ENCODE results near the gene DESI2.

Gene DESI2

DNA sequence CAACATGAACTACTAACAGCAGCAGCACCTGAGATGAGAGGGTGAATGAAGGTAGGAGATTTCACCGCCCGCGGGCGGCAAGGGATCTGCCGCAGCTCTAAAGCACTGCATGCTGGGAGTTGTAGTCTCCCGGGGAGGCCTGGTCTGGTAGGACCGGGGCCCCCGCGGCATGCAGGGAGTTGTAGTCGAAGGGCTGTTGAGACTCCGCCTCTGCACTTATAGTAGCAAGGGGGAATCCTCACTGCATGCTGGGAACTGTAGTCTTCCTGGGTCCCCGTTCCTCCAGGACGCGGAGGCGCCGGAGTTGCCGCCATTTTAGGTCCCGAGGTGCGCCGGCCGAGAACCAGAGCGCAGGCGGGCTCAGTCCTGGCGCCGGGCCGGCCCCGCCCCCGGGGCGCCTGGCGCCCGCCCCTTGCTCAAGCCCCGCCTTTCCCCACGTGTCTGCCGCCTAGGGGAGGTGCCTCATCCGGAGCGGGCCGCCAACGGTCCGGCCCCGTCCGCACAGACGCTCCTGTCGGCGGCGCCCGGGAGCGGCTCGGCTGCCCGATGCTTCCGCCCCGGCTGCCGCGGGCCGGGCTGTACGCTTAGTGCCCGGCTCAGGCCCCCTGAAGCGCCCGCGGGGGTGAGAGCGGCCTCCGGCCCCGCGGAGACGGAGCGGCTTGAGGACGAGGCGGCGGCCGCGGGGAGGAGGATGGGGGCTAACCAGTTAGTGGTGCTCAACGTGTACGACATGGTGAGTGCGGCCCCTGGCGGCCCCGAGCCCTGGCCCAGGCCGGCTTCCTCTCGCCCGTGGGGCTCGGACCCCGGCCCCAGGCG, at the start of gene DESI2:
TSS of gene DESI2 (plus strand) at position 504 of the 816 bp plus-strand sequence. CDS start at position 692, 188 bp downstream.
- DNase-seq (ENCODE audit: low read depth): peak; percentile 96

DNA sequence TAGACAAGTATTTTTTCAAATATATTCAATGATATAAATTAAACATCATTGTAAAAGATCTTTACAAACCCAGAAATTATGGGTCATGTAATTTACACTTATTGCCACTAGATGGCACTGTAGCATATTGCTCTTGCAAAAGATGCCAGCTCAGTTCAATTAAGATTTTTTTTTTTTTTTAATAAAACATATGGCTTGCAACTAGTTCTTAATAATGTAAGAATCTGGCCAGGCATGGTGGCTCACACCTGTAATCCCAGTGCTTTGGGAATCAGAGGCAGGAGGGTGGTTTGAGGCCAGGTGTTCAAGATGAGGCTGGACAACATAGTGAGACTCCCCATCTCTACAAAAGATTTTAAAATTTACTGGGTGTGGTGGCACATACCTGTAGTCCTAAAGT, 49.4 kb upstream of the DESI2 start:
- no peak for DNase-seq (ENCODE audit: low read depth)

DNA sequence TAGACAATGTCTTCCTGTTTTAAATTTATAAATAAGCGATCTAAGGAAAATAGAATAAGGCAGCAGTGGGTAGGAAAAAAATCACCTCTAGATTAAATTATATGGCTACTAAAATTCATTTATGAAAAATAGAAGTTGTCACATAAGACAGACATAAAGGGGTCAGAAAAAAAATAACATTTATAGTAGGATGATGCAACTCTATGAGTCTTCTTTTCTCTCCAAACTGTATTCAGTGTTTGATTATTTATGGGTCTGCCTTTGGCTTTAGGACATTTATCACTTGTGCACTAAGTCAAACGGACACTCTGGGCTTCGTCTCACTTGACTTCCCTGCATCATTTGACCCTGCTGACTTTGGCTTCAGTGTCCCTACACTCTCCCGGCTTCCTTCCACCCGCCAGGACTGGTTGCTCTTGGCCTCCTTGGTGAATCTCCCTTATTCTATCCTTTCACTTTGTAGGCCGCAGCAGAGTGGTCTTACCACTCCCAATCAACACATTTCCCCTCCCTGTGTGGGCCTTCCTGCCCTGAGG, 47.0 kb upstream of the DESI2 start:
- no peak for DNase-seq (ENCODE audit: low read depth)

DNA sequence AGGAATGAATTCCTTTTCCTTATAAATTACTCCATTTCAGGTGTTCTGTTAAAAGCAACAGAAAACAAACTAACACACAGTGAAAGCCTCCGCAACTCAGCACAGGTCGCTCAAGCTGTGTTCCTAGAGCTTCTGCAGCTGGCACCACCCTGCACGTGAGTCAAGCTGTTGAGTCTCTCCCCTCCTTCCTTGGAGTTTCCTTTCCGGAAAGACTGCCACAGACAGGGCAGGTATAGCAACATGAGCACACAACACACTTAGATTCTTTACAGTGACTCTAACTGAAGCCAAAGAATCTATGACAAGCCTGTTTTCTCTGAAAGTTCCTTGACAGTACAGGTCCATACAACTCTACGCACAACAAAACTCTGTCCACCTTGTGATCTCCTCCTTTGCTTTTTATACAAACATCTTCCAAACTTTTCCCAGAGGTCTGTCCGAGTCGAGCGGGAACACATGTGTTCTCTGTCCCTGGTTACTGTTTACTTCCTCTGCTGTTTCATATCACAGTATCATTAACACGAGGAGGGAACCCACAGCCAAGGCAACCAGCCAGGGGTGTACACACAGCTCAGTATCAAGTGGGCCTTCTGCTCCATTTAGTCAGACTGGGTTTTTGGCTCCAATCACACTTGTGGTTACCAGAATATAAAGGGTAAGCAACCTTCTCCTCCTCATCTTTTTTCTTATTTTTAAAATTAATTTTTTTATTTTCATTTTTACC, 38.7 kb upstream of the DESI2 start:
- DNase-seq (ENCODE audit: low read depth): no peak

DNA sequence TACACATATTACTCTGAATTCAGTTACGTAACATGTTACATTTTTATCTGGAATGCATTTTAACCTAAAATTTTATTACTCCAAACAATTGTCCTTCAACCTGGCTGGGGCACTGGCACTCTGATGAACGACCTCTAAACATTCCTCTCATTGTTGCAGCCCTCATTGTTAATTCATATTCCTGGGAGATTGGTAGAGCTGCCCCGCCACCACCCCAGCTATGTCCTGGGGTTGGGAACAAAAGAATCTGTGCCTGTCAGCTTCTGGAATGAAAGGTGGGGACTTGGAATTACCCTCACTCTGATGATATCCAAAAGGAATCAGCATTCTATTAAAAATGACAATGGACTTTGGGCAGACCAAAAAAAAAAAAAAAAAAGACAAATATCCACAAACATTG, 38.0 kb upstream of the DESI2 start:
- no peak for DNase-seq (ENCODE audit: low read depth)

DNA sequence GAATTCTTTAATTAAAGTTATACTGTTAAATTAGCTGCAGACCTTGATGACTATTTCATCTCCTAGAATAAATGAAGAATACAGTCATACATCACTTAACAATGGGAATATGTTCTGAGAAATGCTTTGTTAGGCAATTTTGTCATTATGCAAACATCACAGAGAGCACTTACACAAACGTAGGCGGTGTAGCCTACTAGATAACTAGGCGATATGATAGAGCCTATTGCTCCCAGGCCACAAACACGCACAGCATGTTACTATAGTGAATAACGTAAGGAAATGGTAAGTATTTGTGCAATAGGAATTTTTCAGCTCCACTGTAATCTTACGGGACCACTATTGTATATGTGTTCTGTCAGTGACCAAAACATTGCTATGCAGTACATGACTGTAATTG, 37.6 kb upstream of the DESI2 start:
- DNase-seq (ENCODE audit: low read depth): no peak

DNA sequence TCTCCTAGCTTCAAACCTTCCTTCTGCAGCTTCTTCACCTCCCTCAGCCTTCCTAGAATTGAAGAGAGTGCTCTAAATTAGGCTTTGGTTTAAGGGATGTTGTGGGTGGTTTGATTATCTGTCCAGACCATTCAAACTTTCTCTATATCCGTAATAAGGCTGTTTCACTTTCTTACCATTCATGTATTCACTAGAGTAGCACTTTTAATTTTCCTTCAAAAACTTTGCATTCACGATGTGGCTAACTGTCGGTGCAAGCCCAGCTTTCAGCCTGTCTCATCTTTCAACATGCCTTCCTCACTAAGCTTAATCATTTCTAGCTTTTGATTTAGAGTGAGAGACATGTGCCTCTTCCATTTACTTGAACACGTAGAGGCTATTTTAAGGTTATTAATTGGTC, 26.2 kb upstream of the DESI2 start:
- no peak for DNase-seq (ENCODE audit: low read depth)

DNA sequence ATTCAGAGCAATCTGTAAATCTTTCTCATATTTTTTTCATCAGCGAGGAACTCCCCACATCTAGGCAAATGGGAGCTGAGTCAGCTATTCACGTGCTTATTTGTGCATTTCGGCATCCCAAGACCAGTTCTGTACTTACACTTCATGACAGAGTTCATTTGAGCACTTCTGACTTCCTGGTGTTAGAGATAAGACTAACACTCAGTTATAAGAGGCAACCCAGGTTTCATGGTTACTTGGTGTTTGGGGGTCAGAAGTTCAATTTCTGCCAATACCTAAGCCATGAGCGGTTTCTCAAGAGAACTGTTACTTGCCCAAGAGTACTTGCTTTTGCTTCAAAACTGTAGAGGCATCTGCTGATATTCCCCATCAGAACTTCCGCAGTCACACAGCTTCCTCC, 24.1 kb upstream of the DESI2 start:
- no peak for DNase-seq (ENCODE audit: low read depth)

DNA sequence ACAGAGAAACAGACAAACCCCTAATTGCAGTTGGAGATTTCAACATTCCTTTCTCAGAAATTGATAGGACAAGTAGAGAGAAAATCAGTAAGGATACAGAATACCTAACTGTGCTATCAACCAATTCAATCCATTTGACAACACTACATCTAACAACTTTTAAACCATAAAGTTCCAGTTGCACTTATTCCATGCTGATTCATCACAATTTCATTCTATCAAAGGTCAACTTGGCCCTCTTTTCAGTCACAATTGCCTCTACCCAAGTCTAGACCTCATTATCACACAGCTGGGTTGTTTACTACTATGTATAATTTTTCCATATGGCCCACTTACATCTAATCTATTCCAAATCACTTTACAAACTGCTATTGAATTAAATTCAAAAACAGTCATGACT, 19.8 kb upstream of the DESI2 start:
- no peak for DNase-seq (ENCODE audit: low read depth)

DNA sequence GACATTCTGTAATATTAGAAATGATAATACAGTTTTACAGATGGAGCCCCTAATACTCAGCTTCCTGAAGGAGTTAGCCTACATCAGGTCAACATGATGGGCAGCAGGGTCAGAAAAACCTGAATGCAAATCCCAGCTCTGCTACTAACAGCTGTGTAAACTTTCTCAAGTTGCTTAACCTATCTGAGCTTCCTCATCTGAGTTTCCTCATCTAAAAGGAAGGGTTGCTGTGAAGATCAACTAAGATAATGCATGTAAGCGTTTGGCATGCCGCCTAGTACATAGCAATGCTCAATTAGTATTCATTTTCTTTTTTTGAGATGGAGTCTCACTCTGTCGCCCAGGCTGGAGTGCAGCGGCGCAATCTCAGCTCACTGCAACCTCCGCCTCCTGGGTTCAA, 18.4 kb upstream of the DESI2 start:
- no peak for DNase-seq (ENCODE audit: low read depth)

DNA sequence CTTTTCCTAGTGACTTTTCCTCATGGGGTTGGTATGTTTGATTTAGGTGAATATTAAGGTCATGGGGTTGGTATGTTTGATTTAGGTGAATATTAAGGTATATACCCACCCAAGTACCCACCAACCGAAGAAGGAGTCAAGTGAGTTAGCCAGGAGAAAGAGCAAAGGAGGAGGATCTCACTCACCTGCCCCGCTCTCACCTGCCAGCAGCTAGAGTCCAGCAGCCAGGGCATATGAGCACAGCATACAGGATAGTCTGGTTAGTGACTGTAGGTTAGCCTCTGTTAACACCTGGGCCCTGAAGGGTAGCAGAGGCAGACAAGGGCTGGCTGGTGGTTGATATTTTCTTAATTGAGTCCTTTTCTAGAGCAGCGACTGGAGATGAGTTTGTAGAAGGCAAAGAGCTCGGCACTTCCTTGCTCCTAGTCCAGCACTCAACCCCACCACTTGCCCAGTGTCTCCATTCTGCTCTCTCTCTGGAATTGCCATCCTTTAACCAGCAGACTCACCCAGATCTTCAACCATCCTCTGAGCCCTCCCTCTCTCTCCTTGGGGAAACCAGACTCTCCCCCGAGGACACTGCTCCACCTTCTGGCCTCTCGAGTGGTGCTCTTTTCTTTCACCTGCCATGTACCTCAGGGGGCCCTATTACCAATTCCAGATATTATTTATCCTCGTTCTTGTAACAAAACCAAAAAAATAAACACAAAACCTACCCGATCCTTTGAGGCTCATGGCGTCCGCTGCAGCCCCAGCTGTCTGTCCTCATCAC, 16.3 kb upstream of the DESI2 start:
- DNase-seq (ENCODE audit: low read depth): no peak

DNA sequence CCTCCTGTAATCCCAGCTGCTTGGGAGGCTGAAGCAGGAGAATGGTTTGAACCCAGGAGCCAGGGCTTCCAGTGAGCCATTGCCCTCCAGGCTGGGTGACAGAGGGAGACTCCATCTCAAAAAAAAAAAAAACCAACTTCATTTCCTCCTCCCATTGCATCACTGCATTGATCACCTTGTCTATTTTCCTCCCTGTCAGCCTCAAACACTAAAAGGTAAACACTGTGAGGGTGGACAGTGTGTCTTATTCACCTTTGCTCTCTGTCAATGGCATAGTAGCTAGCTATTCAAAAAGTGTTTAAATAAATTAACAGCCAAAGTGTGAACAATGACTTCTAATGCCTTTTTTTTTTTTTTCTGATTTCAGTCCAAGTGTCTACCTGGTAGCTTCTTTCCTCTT, 13.4 kb upstream of the DESI2 start:
- DNase-seq (ENCODE audit: low read depth): no peak

DNA sequence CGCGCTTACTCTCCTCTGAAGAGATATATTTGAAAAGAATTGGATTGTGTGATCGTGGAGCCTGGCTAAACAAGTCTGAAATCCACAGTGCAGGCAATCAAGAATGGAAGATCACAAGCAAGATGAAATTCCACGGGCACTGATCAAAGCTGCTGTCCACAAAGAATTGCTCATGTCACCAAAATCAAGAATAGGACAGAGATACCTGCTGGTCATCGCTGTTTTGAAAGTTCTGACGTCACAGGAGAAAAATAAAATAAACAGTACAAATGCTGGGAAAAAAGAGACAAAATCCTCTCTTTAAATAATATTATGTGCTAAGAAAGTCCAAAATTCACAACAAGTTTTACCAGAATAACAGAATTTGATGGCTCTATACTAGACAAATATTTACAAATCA, 12.0 kb upstream of the DESI2 start:
- no peak for DNase-seq (ENCODE audit: low read depth)

DNA sequence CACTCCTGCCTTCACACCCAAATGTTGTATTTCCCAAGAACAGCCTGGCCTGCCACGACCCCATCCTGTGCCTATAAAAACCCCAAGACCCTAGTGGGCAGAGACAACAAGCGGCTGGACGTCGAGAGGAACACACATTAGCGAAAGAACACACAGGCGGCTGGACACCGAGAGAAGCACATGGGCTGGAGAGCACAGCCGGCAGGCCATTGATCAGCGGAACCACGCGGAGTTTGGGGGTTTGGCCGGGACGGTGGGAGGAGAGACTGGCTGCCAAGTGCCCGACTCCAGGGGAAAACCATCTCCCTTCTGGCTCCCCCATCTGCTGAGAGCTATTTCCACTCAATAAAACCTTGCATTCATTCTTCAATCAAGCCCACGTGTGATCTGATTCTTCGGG, 10.4 kb upstream of the DESI2 start:
- no peak for DNase-seq (ENCODE audit: low read depth)

DNA sequence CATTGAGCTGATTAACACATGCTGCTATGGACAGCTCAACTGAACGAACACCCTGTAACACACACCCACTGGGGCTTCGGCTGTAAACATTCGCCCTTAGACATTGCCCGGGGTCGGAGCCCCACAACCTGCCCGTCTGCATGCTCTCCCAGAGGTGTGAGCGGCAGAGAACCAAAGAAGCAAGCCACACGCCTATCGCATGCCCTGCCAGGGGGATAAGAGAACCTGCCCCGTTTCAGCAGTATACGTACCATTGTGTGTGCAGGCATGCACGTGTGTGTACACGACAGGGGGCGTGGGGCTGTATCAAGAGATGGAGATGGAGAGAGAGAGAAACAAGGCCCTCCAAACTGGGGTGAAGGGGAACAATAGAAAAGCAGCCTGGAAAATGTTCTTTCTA, 9.9 kb upstream of the DESI2 start:
- DNase-seq (ENCODE audit: low read depth): no peak

DNA sequence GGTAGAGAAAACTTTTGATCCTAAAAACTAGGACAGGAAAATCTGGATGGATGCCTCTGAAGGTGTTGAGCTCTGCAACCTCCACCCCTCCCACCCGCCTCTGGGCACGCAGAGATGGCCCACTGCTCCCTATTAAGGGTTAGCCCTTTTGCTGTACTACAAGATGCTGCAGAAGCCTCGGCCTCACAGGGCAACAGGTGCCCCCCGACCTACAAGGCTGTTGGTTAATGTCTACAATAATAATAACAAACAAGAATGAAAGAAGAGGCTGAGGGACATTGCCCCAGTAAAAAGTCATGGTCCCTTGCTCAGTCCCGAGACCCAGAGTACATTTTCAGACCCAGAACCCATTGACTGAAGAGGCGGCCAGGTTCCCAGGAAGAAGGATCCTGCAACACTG, 7.5 kb upstream of the DESI2 start:
- no peak for DNase-seq (ENCODE audit: low read depth)

DNA sequence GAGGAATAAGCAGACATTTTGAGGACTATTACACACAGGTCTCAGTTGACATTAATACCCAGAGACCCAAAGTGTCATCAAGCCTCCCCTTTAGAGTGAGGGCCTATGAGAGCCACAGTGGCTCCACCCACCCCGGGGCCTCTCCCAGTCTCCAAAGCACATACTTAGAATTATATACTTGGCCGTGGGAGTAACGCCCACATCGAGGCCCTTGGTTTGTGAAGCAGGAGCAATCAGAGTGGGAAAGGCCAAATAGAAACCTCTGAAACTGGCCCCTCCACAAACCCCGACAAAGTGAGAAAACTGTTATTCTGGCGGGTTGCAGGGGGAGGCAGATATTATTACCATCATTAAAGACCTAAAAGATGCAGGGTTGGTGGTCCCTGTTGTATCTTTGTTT, 7.0 kb upstream of the DESI2 start:
- DNase-seq (ENCODE audit: low read depth): no peak

DNA sequence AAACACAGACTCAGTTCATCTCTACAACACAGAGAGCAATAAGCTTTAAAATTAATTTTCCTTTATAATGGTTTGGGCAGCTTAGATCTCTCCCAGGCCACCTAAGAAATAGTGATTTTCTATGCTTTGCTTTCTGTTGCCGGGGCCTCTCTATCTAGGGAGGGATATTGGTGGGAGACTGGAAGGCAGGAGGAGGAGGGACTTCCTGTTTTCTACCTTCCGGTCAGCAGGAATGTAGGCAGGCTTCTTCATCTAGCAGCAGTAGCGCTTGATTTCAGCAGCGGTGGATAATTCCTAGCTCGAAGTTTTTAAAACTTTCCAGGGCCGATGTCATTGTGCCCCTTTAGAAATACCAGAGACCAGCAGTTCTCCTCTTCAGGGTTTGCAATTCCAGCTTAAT, 5.1 kb upstream of the DESI2 start:
- no peak for DNase-seq (ENCODE audit: low read depth)

DNA sequence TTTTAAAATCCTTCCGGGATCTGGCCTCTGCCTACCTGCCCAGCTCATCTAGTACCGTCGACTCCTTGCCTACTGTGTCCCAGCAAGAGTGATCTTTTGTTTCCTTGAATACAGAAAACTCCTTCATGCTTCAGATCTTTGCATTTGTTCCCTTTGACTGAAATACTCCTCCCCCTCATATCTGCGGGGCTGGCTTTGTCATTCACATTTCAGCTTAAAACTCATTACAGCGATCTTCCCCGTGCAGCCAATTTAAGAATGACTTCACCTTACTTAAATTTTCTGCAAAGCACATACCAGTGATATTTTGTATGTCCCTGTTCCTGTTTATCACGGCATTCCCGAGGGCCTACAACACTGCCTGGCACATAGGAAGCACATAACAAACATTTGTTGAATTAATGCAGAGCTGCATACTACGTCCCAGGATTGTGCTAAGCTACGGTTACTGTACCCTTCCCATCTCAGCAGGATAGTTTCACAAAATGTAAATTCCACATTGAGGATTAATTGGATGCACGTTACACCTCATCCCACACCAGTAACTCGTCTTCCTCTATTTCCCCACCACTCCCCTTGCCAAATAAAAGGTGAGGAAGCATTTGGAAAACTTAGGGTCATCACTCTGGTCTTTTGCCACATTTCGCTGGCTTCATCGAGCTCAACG, 837 bp upstream of the DESI2 start:
- DNase-seq (ENCODE audit: low read depth): no peak

DNA sequence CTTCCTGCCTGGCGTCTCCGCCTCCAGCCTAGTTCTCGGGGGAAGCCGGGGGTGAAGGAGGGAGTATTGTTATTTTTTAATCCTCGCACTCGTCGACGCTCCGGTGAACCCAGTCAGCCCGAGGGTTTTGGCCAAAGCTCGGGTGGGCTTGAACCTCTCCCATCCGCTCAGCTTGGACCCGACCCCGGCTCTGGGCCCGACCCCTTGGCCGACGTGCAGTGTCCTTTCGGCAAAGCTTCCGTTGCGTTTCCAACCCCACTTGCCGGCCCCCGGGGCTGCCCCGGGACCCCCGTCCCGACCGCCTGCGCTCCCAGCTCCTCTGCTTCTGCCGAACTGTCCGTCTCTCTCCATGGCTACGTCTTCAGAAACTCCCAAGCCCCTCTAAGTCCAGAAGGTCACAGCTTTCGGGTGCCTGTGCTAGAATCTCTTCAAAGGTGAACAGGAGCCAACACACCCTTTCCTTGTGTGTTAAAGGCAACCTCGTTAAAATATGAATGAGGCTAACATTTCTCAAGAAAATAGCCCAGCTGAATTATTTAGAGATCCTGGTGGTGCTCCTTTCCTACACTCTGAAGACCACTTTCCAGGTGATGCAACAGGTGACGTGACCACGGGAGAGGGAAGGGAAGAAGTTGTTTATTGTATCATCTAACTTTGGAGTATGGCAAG, 647 bp downstream of the DESI2 start:
- no peak for DNase-seq (ENCODE audit: low read depth)

All from stimulated activated CD8-positive, alpha-beta memory T cell treated with anti-CD3 and anti-CD28 coated beads, Interleukin-4, amount 100 ng/mL, for 24 hours (primary cell).